HUDEP-2 (cell line): ENCODE data around the gene C1D.

Source experiments
- DNase-seq, 76 experiments: peaks; one replicate each; lab custom pipeline; 2025; ENCODE audit not compliant: unreplicated experiment in 76 of 76; lab: John Stamatoyannopoulos, UW

C1D gene

GRCh38 chr2:68059784-68060525, 2.8 kb downstream of the C1D start:
- DNase-seq, result peak in 2 of 76 experiments; percentile 6 to 10

DNA sequence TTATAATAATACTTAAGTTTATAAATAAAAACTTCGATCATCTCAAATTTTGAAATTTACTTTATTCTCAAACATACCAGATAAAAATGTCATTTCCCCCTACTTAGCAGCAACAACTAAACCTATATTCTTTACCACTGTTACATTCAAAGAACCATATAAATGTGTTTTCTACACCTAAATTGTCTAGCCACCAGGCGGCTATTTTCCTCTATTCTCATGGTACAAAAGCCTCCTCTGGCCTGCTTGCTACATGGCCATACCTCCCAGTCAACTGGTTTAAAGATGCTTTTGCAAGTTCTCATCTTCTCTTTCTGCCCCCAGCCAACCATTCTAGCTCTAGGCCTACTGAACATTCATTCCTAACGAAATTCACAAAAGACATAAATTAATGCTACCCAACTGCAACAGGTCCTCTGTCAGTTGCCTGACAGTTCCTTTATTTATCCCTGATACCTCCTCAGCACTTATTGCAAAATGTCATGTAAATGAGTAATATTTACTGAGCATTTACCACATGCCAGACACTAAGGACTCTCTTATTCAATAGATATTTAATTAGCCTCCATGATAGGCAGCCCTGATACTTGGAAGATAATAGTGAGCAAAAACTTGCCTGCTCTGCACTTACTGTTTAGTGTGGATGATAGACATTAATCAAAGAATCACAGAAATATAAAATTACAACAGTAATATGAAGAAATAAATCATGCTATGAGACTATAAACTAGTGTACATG, 5.0 kb downstream of the C1D start:
- no peak for DNase-seq

DNA sequence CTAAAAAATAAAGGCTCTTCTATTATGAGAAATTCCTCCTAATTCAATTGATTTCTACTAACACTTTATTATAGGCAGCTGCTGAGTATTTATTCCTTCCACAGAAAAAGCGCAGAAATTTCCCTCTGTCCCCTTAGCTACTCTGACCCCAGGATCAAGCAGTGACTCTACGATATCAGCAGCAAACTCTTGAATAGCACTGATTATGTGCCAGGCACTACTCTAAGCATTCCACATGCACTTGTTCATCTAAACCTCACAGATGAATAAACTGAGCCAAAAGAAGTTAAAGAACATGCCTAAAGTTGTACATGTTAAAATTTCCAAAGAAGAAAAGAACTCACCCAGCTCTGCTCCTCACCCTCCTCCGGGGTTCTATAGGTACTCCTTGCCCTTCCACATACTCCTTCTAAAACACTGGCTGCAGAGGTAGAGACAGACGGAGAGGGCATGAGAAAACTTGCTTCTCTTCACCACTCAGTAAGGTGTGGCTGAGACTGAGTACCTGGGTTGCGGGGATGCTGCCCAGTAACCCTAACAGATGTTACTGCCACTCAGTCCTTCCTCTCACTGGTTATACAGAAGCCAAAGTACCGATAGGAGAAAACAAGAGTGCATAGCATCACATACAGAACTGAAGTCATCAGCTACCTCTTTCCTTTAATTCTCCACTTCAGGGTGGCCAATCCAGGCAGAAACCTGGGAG, 9.9 kb downstream of the C1D start:
- no peak for DNase-seq

DNA sequence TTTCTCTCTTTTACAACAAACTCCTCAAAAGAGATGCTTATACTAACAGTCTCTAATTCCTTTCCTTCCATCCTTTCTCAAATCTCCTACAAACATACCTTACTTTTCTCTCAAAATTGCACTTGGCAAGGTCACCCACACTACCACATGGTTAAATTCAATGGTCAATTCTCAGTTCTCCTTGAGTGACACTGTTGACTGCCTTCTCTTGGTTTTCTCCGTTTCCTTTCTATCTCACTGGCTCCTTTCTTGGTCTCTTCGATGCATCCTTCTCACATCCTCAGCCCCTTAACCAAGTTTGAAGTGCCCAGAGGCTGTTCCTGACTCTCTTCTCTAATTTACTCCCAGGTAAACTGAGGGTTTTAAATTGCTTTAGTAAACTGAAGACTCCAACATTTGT, 12.5 kb downstream of the C1D start:
- no peak for DNase-seq

DNA sequence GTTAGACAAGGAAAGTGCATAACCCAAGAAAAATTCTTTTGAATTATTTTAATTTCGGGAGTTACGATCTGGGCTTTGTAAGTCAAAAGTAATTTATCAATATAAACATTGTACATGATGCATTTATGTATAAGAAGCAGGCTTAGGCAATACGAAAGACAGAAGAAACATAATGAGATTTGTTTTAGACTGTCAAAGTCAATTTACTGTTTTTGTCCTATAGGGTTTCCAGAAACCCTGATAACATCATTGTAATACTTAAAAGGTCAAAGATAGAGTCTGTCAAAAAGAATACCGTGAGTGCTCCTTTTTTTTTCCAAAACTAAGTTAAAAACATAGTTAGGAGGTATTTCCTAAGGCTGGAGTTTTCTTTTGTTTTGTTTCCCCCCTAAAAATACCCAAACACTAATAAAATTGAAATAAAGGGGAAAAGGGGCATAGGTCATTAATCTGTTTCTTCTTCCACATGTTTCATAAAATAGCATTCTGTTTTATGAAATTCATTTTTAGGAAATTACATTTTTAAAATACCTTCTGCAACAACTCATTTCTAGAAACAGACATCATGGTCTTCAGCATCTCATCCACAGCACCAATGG, 16.1 kb downstream of the C1D start:
- DNase-seq, result no peak

- DNase-seq, result no peak
Measured at GRCh38 chr2:68046224-68046623, 16.6 kb downstream of the C1D start.

DNA sequence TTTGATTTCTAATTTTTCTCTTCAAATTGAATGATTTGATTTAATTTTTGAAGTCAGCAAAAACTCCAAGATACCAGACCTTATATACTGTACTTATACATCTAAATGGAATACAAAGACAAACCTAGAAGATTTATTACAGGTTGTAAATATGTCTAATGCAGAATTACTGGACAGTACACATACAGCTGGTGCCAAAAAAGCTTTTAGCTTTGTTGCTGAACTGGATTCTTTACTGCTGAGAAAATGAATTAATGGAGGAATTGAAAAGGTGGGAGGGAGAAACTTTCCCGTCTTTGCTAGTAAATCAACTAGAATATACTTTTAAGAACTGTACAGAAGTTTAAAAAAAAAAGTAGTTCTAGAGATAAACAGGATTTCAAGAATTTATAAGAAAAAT, 17.5 kb downstream of the C1D start:
- DNase-seq, result no peak

DNA sequence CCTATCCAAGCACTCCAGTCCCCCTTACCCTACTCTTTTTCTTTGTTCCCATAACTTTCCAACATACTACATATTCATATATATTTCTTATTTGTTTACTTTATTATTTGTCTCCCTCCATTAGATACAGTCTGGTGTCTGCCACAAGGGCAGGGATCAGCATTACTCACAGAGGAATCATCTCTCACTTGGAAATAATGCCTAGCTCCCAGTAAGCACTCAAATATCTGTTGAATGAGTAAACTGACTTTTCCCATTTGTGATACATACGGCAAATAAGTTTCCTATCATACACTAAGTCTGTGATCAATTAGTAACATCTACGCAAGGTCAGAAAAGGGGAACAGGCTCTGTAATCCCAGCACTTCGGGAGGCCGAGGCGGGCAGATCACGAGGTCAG, 18.7 kb downstream of the C1D start:
- no peak for DNase-seq

DNA sequence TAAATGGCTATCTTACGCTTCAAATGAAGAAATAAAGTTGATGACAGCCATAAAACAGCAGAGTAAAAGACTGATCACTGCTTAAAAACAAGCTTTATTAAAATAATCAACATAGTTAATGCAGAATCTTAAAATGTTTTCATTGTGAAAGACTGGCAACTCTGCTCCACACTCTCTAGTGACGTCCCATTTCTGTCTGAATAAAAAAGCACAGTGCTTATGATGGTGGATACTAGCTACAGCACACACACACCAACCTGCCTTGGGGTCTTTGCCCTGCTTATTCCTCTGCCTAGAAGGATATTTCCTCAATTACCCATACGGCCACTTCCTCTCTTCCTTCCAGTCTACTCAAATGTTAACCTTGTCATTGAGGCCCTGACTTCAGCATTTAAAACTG, 19.1 kb downstream of the C1D start:
- no peak for DNase-seq

DNA sequence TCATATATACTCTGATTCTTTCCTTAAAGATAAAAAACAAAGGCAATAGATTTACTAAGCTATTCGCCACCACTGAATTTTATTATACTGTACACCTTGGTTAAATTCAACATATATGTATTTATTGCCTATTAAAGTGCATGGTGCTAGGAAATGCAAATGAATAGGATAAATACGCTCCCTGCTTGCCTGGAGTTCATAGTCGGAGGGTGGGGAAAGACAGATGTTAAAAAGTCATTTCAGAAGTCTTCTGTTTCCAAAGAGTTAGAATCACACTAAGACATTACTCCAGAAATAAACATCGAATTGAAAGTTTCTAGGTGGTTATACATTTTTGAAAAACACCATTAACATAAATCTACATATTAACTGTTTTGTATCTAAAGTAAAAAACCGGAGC, 19.8 kb downstream of the C1D start:
- DNase-seq, result no peak

DNA sequence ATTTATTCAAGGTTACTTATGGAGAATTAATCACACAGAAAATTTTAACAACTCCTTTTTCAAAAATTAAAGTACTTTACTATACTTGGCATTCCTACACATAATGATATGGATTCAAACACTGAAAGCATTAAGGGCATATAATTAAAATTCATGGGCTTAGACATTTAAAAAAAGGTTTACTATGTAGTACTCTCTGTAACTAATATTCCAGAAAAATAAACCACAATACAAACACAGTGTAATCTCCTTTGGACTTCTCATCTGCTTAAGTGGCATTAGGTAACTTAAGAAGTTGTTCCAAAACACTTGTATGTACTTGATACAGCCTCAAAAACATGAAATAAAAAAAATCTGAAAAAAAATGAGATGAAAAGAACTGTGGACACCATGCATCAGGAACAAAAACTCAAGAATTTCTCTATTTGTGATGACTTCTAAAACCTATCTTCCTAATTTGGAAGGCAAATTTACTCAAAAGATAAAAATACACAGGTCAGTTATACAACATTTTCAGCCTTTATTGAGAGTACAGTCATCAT, 21.0 kb downstream of the C1D start:
- DNase-seq, result no peak

GRCh38 chr2:68040078-68040477, 22.7 kb downstream of the C1D start:
- no peak for DNase-seq

- no peak for DNase-seq
Measured at GRCh38 chr2:68039317-68039716, 23.5 kb downstream of the C1D start.

GRCh38 chr2:68032702-68033101, 30.1 kb downstream of the C1D start:
- no peak for DNase-seq

GRCh38 chr2:68031542-68032160, 31.2 kb downstream of the C1D start:
- DNase-seq, result peak in 28 of 76 experiments; percentile 1 to 64 (median 28)

- DNase-seq, result no peak
Measured at GRCh38 chr2:68031043-68031442, 31.8 kb downstream of the C1D start.

DNA sequence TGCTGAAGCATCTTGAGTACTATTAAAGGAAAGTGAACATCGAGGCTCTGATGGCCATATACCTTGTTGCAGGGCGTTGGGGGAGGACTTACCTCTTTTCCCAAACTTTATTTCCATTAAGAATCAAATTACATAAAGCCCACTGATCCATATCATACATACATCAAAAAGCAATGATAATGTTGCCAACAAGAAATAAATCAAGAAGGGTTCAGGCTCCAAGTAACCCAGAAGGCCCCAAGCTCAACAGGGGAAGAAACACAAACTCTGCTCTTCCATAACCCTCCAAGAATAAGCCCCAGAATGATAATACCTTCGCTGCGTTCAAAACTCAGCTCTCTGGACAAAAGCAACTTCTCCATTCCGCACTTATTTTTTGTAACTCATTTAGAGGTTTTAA, 32.3 kb downstream of the C1D start:
- DNase-seq, result no peak

- no peak for DNase-seq
Measured at GRCh38 chr2:68027959-68028358, 34.8 kb downstream of the C1D start.

DNA sequence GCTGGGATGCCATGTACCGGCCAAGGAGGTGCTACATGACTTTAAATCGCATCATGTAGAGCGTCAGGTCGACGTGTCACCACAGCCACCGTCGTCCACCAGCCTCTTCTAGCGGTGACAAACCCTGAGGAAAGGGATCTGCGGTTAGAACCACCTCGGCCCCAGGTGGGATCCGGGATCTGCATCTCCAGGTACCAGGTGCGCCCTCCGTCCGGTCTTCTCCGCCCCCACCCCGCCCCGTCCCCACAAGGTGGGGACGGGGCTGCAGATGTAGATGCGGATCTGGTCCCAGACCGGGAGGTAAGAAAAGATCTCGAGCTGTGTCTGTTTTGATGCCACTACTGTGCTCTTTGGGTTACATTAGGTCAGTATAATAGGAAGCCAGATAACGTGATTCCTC, 38.4 kb downstream of the C1D start:
- no peak for DNase-seq

- no peak for DNase-seq
Measured at GRCh38 chr2:68023904-68024303, 38.9 kb downstream of the C1D start.

GRCh38 chr2:68018727-68019126, 44.1 kb downstream of the C1D start:
- DNase-seq, result no peak
